IPS-18a (cell line): Measurements from ENCODE around the gene TMCO4.

Source experiments
- H3K27ac ChIP-seq: one replicate; pipeline ENCODE4 v1.5.1; 2013; ENCODE audit warnings: low read length
- H3K27me3 ChIP-seq: one replicate; pipeline ENCODE4 v1.6.1; 2013; ENCODE audit warnings: mild to moderate bottlenecking, low read length; ENCODE audit not compliant: control insufficient read depth, insufficient read depth
- H3K36me3 ChIP-seq: one replicate; pipeline ENCODE4 v1.6.1; 2013; ENCODE audit warnings: low read depth, low read length; ENCODE audit not compliant: control insufficient read depth
- H3K4me1 ChIP-seq: one replicate; pipeline ENCODE4 v1.6.1; 2013; ENCODE audit warnings: low read depth, low read length; ENCODE audit not compliant: control insufficient read depth
- H3K4me3 ChIP-seq: one replicate; pipeline ENCODE4 v1.5.1; 2013; ENCODE audit warnings: low read length
- H3K9ac ChIP-seq: one replicate; pipeline ENCODE4 v1.6.1; 2013; ENCODE audit warnings: mild to moderate bottlenecking, low read length, moderate library complexity
- H3K9me3 ChIP-seq: one replicate; pipeline ENCODE4 v1.6.1; 2013; ENCODE audit warnings: low read depth, low read length; ENCODE audit not compliant: control insufficient read depth

Gene TMCO4

GRCh38 chr1:19739628-19740027 is 60.1 kb downstream of the TMCO4 start:
- H3K27ac ChIP-seq = no peak overlapping the region
- no peaks in the 10 kb centered on the region for H3K36me3 ChIP-seq
- H3K4me1 ChIP-seq = no peaks in the 10 kb centered on the region
- no peaks in the 10 kb centered on the region for H3K9me3 ChIP-seq
- H3K27me3 ChIP-seq = no peaks in the 10 kb centered on the region
- no peak overlapping the region for H3K9ac ChIP-seq
- no peak overlapping the region for H3K4me3 ChIP-seq

- Histone ChIP-seq H3K27me3 (no peaks in the 10 kb centered on the region), H3K4me3 (no peak overlapping the region), H3K27ac (no peak overlapping the region), H3K9ac (no peak overlapping the region), H3K36me3 (no peaks in the 10 kb centered on the region), H3K4me1 (no peaks in the 10 kb centered on the region), H3K9me3 (no peaks in the 10 kb centered on the region)
Measured at GRCh38 chr1:19738669-19739068, 61.0 kb downstream of the TMCO4 start.

DNA sequence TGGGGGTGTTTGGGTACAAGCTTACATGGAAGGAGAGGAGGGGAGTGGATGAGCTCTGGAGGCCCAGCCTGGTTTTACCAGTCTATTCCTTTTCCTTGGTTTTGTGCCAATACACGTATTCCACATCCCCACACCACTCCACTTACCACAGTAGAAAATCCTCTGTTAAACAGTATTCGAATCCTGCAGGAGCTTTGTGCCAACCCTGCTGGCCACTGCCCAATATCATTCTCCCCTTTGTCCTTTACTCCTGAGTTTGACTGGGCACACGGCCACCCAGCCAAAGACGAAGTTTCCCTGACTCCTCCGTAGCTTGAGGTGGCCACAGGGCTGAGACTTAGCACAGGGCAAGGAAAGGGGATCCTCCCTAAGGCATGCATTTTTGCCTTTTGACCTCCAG is 61.6 kb downstream of the TMCO4 start:
- H3K4me1 ChIP-seq = no peaks in the 10 kb centered on the region
- H3K4me3 ChIP-seq = no peak overlapping the region
- H3K9me3 ChIP-seq = no peaks in the 10 kb centered on the region
- H3K27me3 ChIP-seq = no peaks in the 10 kb centered on the region
- no peaks in the 10 kb centered on the region for H3K36me3 ChIP-seq
- no peak overlapping the region for H3K27ac ChIP-seq
- no peak overlapping the region for H3K9ac ChIP-seq

DNA sequence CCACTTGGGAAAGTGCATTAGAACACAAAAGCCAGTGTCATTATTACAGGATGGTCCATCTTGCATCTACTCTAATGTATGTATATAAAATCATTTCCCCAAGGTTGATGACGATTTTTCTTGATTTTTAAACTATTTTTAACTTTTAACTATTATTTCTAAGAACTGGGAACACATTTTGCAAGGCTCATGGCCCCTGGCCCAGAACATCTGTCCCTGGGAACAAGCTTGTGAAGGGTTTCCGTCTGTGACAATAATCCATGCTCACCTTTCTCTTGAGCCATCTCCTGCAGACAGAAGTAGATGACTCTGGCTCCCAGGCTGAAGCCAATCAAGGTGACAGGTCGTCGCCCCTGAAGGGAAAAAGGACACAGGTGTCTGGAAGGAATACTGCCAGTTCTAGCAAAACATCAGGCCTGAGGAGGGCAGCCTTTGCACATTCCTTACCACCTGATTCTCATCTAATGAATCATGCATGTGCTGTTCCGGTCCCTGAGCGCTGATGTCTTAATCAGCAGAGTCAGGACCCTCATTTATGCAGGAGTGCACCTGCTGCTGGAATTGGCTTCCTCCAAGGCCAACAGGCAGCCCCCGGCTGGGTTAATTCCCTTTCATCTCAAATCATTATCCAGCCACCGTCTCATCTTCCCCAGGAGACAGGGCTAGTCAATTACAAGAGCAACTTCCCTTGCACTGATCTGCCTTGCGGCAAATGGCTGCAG is 62.5 kb downstream of the TMCO4 start:
- Histone ChIP-seq H3K9me3 (no peaks in the 10 kb centered on the region), H3K4me1 (no peaks in the 10 kb centered on the region), H3K36me3 (no peaks in the 10 kb centered on the region), H3K27ac (no peak overlapping the region), H3K9ac (no peak overlapping the region), H3K27me3 (no peaks in the 10 kb centered on the region), H3K4me3 (no peak overlapping the region)

- Histone ChIP-seq H3K9me3 (no peaks in the 10 kb centered on the region), H3K4me1 (no peaks in the 10 kb centered on the region), H3K27me3 (no peaks in the 10 kb centered on the region), H3K4me3 (no peak overlapping the region), H3K36me3 (no peaks in the 10 kb centered on the region), H3K9ac (no peak overlapping the region), H3K27ac (no peak overlapping the region)
Measured at GRCh38 chr1:19735440-19736127, 64.1 kb downstream of the TMCO4 start.

DNA sequence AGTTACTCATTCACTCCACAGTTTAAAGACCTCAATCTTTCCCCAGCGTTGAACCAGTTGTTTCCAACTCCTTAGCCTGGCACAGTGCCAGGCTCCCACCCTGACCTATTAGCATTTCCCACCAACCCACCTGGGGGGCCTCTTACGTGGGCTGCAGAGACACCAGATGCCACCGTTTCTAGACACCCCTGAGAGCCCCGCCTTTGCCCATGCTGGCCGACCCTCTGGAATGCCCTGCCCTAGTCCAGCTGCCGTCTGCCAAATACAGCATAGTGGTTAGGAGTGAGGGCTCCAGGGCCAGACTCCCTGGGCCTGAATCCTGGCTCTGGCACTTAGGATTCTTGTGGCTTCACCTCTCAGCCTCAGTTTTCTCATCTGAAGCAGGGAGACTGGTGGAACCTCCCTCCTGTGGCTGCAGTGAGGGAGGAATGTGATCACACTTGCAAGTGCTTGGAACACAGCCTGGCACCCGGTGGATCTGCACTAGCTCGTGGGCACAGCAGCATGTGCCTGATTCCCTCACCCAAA is 65.2 kb downstream of the TMCO4 start:
- H3K4me1 ChIP-seq = no peaks in the 10 kb centered on the region
- H3K27ac ChIP-seq = no peak overlapping the region
- no peak overlapping the region for H3K9ac ChIP-seq
- H3K27me3 ChIP-seq = no peaks in the 10 kb centered on the region
- no peaks in the 10 kb centered on the region for H3K36me3 ChIP-seq
- H3K4me3 ChIP-seq = no peak overlapping the region
- no peaks in the 10 kb centered on the region for H3K9me3 ChIP-seq

DNA sequence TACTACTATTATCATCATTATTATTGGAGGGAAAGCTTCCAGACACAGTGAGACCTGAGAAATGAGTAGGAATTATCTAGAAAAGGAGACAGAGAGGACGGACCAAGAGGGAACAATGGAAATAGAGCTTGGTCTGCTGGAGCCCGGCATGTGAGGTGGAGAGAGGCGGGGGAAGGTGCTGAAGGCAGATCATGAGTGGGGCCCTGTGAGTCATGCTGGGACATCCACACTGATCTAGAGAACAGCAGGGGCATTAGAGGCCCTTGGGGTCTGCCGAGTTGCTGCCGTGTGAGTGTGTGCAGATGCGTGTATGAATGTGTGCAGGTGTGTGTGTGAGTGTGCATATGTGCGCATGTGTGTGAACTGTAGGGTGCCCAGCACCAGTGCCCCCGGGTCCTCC is 65.7 kb downstream of the TMCO4 start:
- Histone ChIP-seq H3K4me3 (no peak overlapping the region), H3K27me3 (no peaks in the 10 kb centered on the region), H3K27ac (no peak overlapping the region), H3K36me3 (no peaks in the 10 kb centered on the region), H3K9ac (no peak overlapping the region), H3K9me3 (no peaks in the 10 kb centered on the region), H3K4me1 (no peaks in the 10 kb centered on the region)

DNA sequence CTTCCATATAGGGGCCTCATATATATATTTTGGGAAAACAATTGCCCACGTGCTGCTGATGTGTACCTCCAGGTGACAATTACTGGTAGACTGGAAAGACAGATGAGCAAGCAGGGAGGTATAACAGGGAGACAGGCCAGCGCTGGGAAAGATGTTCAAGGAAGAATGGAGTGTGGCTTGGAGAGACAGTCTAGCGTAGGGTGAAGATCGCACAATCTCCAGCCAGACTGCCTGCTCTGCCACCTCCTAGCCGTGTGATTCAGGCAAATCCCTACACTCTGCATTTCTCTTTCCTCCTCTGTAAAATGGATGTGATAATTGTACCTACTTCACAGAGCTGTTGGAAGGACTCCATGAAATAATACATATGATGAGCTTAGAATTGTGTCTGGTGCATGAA is 66.1 kb downstream of the TMCO4 start:
- Histone ChIP-seq H3K9ac (no peak overlapping the region), H3K9me3 (no peaks in the 10 kb centered on the region), H3K4me3 (no peak overlapping the region), H3K36me3 (no peaks in the 10 kb centered on the region), H3K27me3 (no peaks in the 10 kb centered on the region), H3K27ac (no peak overlapping the region), H3K4me1 (no peaks in the 10 kb centered on the region)

- Histone ChIP-seq H3K9me3 (no peaks in the 10 kb centered on the region), H3K27ac (no peak overlapping the region), H3K27me3 (no peaks in the 10 kb centered on the region), H3K4me1 (no peaks in the 10 kb centered on the region), H3K4me3 (no peak overlapping the region), H3K36me3 (no peaks in the 10 kb centered on the region), H3K9ac (no peak overlapping the region)
Measured at GRCh38 chr1:19731311-19731821, 68.3 kb downstream of the TMCO4 start.

DNA sequence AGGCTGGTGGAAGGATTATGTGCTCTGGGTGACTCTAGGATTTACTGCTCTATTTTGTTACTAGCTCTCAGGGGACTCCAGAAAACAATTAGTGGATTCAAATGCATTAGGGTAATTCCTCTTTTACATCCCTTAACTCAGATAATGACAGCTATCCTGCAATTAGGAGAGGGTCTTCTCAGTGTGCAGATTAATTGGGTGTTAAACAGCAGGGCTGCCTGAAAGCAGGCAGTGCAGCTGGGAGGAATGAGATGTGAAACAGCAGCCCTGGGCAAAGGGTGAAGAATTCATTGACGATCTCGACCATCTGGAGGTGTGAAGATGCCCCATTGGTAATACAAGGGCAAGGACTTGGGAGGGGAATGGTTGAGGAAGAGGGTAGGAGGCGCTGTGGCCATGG is 68.9 kb downstream of the TMCO4 start:
- H3K9me3 ChIP-seq = no peaks in the 10 kb centered on the region
- H3K27me3 ChIP-seq = no peaks in the 10 kb centered on the region
- no peaks in the 10 kb centered on the region for H3K36me3 ChIP-seq
- H3K4me1 ChIP-seq = no peaks in the 10 kb centered on the region
- H3K9ac ChIP-seq = no peak overlapping the region
- no peak overlapping the region for H3K4me3 ChIP-seq
- H3K27ac ChIP-seq = no peak overlapping the region

DNA sequence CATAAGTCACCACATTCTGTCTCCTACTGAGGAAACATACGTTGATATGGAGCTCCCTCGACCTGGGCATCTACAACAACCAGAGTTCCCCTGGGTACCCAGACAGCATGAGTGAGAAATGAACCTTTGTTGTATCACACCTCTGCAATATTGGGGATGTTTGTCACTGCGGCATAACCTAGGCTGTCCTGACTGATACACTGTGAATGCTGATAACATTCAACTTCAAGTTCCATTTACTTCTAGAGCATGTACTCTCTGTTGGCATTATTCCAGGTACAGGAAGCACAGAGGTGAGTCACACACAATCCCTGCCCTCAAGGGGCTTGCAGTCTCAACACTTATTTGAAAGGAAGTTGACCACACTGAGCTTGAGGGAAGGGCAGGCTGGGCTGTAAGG is 69.5 kb downstream of the TMCO4 start:
- no peaks in the 10 kb centered on the region for H3K9me3 ChIP-seq
- H3K27ac ChIP-seq = no peak overlapping the region
- H3K36me3 ChIP-seq = no peaks in the 10 kb centered on the region
- H3K9ac ChIP-seq = no peak overlapping the region
- no peak overlapping the region for H3K4me3 ChIP-seq
- no peaks in the 10 kb centered on the region for H3K27me3 ChIP-seq
- H3K4me1 ChIP-seq = no peaks in the 10 kb centered on the region
